Dermis lymphatic vessel endothelial cell (primary cell): Measurements from ENCODE around the gene TAS2R1. TPM values are rescaled to one million over a fixed set of nuclear protein-coding genes. Genes with fewer than 3 reads are reported as not detected.

ENCODE experiments used
- total RNA-seq: library from RNA; depleted of rRNA; stranded (reverse); fragments of >200 nt; gene quantifications from 2 replicates; pipeline ENCODE4 v1.2.1, GENCODE V29; 2014

Gene TAS2R1
- not detected in 2 replicates for total RNA-seq

GRCh38 chr5:9630251-9630650 is at the start of gene TAS2R1:
TSS of gene TAS2R1 (minus strand) at chr5:9630351. CDS start at chr5:9630032, 319 bp downstream.

Other genes starting within 250 kb of the TAS2R1 start
- 0.43 and 1.1 TPM in 2 replicates for gene SEMA5A, start 84.3 kb downstream of the TAS2R1 start, total RNA-seq